ENCODE measurements around the gene IFNA5. TPM values are rescaled to one million over a fixed set of nuclear protein-coding genes. Genes with fewer than 3 reads are reported as not detected.

IFNA5 gene
- total RNA-seq, 1 experiment from 2014 or later: not detected

- peaks cover under 1 to 10% of the 10 kb centered on the region in 2 experiments; a peak in 2 of 4 replicates for H3K4me1 ChIP-seq (ENCODE audit: control insufficient read depth in 1 of 2, insufficient read depth in 2 of 2, low read length in 2 of 2)
- no peak overlapping the region for H3K27ac ChIP-seq (ENCODE audit: low read depth, low read length)
- H3K9me3 ChIP-seq (ENCODE audit: control insufficient read depth in 1 of 2, insufficient read depth in 1 of 2, low read depth in 1 of 2, low read length in 2 of 2): no peaks in the 10 kb centered on the region
- intact Hi-C loops (cut with micrococcal nuclease): no loop called here
- H3K4me3 ChIP-seq (replicated peaks in 1 of 2; ENCODE audit: low read depth in 1 of 2, low read length in 2 of 2): no peak overlapping the region
- no peak for DNase-seq (ENCODE audit: low read depth, low spot score)
- H2AFZ ChIP-seq (ENCODE audit: low read depth, low read length, poor library complexity, severe bottlenecking): no peak overlapping the region
- no peak overlapping the region for H3K4me2 ChIP-seq (ENCODE audit: low read length)
- no peak overlapping the region for H3K9ac ChIP-seq (ENCODE audit: low read length)
- POLR2A ChIA-PET: no interaction called here
- CTCF ChIA-PET: interaction anchor here (1.4 to 1.6 kb wide), 2 partner anchors 15 to 55 kb away, joined by 3 to 4 read pairs; no protein-coding TSS in a partner anchor
- no TSS peak for BruUV-seq (replicated peaks)
- RAD21 ChIA-PET (ENCODE audit: low non-redundant PET in 1 of 2, low total read pairs in 2 of 2, uncharacterized antibody in 2 of 2, unreplicated experiment in 2 of 2): no interaction called here
- no peaks in the 10 kb centered on the region for H3K79me2 ChIP-seq (ENCODE audit: insufficient read depth, low read length)
- H3K27me3 ChIP-seq (ENCODE audit: insufficient read depth, low read length): no peaks in the 10 kb centered on the region
- ATAC-seq: no peak
- TF ChIP-seq EGR1 (IDR thresholded peaks at IDR 0.05; ENCODE audit: low read depth) (no peak), EZH2 (IDR thresholded peaks at IDR 0.05) (no peak), MAX (IDR thresholded peaks at IDR 0.05) (no peak), CEBPB (IDR thresholded peaks at IDR 0.05; ENCODE audit: low read depth) (no peak), EZH2phosphoT487 (IDR thresholded peaks at IDR 0.05; ENCODE audit: borderline replicate concordance) (no peak), POLR2A (IDR thresholded peaks at IDR 0.05; ENCODE audit: borderline replicate concordance, extremely low read depth, insufficient read depth, insufficient read length) (no peak), RAD21 (IDR thresholded peaks at IDR 0.05; ENCODE audit: low read depth) (no peak)
- no peaks in the 10 kb centered on the region for H4K20me1 ChIP-seq (ENCODE audit: insufficient read depth)
- H3K36me3 ChIP-seq (ENCODE audit: control insufficient read depth in 1 of 2, insufficient read depth in 2 of 2, low read length in 2 of 2): no peaks in the 10 kb centered on the region
- H3K9me2 ChIP-seq (ENCODE audit: insufficient read depth): no peaks in the 10 kb centered on the region
These were observed 35.6 kb upstream of the IFNA5 start for GRCh38 chr9:21340735-21341134.

GRCh38 chr9:21336457-21336856, 31.3 kb upstream of the IFNA5 start:
- H3K4me1 ChIP-seq (ENCODE audit: control insufficient read depth in 1 of 2, insufficient read depth in 2 of 2, low read length in 2 of 2): peaks cover 3 to 23% of the 10 kb centered on the region in 2 experiments; a peak in 3 of 4 replicates
- DNase-seq (ENCODE audit: low read depth, low spot score) (no peak), ATAC-seq (peak; percentile 43)
- H2AFZ ChIP-seq (ENCODE audit: low read depth, low read length, poor library complexity, severe bottlenecking): peak overlapping the region; percentile 47
- H3K36me3 ChIP-seq (ENCODE audit: control insufficient read depth in 1 of 2, insufficient read depth in 2 of 2, low read length in 2 of 2): peaks cover 0 to 15% of the 10 kb centered on the region in 2 experiments; a peak in 2 of 4 replicates
- no peak overlapping the region for H3K4me3 ChIP-seq (replicated peaks in 1 of 2; ENCODE audit: low read depth in 1 of 2, low read length in 2 of 2)
- peaks cover 37% of the 10 kb centered on the region for H3K79me2 ChIP-seq (ENCODE audit: insufficient read depth, low read length)
- no peaks in the 10 kb centered on the region for H3K27me3 ChIP-seq (ENCODE audit: insufficient read depth, low read length)
- H3K4me2 ChIP-seq (ENCODE audit: low read length): peak overlapping the region; percentile 80; the same call in 1 of the 2 replicates
- no peak overlapping the region for H3K9ac ChIP-seq (ENCODE audit: low read length)
- POLR2A ChIA-PET: no interaction called here
- CTCF ChIA-PET: interaction anchor here (0.8 kb wide), 2 partner anchors 10 to 98 kb away, joined by 3 to 4 read pairs; no protein-coding TSS in a partner anchor
- RAD21 ChIA-PET (ENCODE audit: low non-redundant PET in 1 of 2, low total read pairs in 2 of 2, uncharacterized antibody in 2 of 2, unreplicated experiment in 2 of 2): no interaction called here
- no peak overlapping the region for H3K27ac ChIP-seq (ENCODE audit: low read depth, low read length)
- H4K20me1 ChIP-seq (ENCODE audit: insufficient read depth): no peaks in the 10 kb centered on the region
- H3K9me3 ChIP-seq (ENCODE audit: control insufficient read depth in 1 of 2, insufficient read depth in 1 of 2, low read depth in 1 of 2, low read length in 2 of 2): no peaks in the 10 kb centered on the region
- intact Hi-C loops (cut with micrococcal nuclease): loop anchor here (5.0 kb wide), 1 partner anchor 246 kb away; no protein-coding TSS in a partner anchor
- BruUV-seq (replicated peaks): no TSS peak
- H3K9me2 ChIP-seq (ENCODE audit: insufficient read depth): no peaks in the 10 kb centered on the region
- no peak for TF ChIP-seq ZNF274 (IDR thresholded peaks at IDR 0.05; ENCODE audit: low read depth, low read length)
- peak; percentile 20 to 31 (median 26); a peak in 3 of 6 replicates for TF ChIP-seq CTCF (IDR thresholded peaks at IDR 0.05 in 2 of 3, conservative IDR thresholded peaks at IDR 0.05 in 1 of 3; ENCODE audit: borderline replicate concordance in 1 of 3, insufficient read depth in 1 of 3, low read depth in 2 of 3, low read length in 2 of 3)

All from HCT116 (cell line).